HG03520 (cell line): ENCODE data around the gene PTGIS.
"Not testable (repeated sequence)": the region's sequence is repeated elsewhere in the genome, so short reads cannot be mapped to it uniquely, and the experiment has no call there.

ENCODE experiments used
- ATAC-seq: cut with Tn5 transposase; IDR thresholded peaks from one replicate; pipeline ENCODE4 v1.9.1; 2021; ENCODE audit warnings: mild to moderate bottlenecking, moderate library complexity; ENCODE audit not compliant: unreplicated experiment

PTGIS gene

GRCh38 chr20:49579874-49580812 lies 12.2 kb upstream of the PTGIS start:
- ATAC-seq, result no peak

- no peak for ATAC-seq
Observed at GRCh38 chr20:49579195-49579594, 11.3 kb upstream of the PTGIS start.

- no peak for ATAC-seq
Observed at GRCh38 chr20:49578436-49578835, 10.5 kb upstream of the PTGIS start.

DNA sequence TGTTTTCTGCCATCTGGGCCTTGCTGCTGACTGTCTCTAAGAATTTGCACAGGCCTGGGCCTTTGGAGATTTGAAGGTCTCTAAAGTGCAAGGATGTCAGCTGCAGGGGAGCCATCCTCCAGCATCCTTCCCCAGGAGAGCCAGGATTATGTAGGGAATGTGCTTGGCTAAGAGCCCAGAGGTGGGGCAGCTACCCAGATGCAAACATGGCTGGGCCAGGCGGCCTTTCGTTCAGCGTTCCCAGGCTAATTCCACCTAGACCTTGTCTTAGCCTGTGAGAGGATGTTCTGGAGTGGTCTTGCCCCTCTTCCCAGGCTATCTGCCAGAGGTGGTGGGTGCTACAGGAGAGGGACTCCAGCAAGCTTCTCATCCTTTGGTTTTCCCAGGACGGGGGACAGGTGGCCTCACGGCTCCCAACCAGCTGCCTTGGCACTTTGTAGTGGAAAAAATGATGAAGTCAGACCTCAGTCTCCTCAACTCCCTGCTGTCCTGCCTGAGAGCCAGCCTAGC lies 7.7 kb upstream of the PTGIS start:
- no peak for ATAC-seq

- no peak for ATAC-seq
Observed at GRCh38 chr20:49573900-49574416, 6.0 kb upstream of the PTGIS start.

GRCh38 chr20:49572857-49573256 lies 4.9 kb upstream of the PTGIS start:
- no peak for ATAC-seq

DNA sequence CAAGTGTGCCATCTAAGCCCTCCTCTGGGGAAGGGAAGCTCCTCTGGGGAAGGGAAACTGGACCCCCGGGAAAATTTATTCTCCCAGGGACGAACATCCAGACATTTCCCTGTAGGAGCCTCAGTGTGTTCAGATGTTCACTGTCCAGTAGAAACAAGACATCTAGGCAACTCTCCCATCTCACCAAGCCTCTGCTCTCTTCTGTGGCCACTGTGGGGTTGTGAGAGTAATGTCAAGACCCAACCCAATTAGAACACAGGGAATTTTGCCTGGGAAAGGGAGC lies 3.6 kb upstream of the PTGIS start:
- no peak for ATAC-seq

DNA sequence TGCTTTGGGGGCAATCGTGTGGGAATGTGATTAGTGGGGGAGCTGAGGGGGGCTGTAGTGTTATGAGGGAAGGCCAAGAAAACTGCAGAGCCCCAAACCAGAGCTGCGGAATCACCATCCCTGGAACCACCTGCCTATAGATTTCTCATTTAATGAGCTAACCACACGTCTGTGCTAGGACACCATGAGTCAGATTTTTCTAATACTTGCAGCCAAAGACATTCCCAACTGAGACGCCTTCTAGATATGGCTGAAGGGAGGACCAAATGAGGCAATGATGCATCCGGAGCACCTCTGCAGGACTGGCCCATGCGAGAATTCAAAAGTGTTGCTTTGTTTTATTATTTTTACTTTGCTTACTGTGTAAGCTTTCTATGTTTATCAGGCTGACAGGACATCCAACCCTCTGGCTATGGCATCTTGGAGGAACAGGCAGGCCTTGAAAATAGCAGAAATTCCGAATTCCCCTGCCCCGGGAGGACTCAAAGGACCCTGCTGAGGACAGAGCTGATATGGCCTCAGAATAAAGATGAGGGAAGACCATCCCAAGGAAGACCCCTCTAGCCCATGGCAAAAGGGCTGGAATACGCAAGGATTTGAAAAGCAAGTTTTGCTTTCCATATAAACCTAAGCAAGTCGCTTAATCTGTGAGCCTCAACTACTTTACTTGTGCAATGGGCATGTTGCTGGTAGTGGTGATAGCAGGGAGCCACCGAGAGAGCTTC lies 3.1 kb upstream of the PTGIS start:
- no peak for ATAC-seq

DNA sequence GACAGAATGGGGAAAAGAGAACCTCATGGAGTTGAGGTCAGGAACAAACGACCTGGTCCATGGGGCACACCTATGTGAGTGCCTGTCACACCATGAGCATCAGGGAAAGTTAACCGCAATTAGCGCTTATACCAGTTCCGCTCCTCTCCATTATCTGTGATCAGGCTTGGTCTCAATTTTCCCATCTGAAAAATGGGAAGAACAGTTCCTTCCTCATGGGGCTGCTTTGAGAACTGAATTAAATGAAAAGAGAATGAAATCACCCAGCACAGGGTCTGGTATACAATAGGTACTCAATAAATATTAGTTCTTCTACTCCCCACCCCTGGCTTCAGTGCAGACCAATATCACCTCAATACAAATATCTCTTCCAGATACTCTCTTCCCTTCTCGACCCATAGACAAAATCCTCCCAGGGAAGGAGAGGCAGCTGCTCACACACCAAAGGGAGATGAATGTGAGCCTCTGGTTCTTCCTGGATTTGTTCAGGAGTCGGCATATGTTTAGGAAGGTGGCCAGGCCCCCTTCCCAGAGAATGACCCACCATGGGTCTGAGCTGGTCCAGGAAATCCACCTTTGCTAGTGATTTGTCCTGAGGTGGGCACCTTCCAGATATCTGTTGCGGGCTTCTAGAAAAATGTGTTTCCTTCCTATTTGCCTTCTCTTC lies 2.4 kb upstream of the PTGIS start:
- ATAC-seq, result no peak

DNA sequence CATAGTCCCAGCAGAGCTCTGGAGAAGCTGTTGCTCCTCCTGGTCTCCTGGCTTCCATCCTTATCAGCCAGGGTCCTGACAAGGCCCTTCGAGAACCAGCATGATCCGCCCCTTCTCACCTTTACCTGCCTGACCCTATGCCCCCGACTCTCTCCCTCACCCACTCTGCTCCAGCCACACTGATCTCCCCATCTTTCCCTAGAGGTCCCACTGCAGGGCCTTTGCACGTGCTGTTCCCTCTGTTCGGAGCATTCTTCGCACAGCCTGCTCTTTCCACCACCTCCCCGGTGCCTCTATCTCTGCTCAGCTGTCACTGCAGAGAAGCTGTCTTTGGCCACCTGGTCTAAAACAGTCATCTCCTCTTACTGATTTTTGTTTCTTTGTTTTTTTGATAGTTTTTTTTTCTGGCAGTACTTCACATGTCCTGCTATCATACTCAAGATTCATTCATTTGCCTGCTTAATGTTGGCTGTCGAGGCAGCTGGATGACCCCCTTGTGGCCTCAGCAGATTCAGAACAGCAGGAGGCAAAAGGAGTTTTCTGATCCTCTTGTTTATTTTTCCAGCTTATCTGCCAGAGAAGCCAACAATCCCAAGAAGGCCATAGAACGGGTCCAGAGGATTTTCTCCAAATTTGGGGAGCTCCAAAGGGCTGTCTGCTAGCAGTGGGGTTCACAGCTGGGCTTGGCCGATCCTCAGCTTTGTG lies 1.6 kb upstream of the PTGIS start:
- no peak for ATAC-seq

DNA sequence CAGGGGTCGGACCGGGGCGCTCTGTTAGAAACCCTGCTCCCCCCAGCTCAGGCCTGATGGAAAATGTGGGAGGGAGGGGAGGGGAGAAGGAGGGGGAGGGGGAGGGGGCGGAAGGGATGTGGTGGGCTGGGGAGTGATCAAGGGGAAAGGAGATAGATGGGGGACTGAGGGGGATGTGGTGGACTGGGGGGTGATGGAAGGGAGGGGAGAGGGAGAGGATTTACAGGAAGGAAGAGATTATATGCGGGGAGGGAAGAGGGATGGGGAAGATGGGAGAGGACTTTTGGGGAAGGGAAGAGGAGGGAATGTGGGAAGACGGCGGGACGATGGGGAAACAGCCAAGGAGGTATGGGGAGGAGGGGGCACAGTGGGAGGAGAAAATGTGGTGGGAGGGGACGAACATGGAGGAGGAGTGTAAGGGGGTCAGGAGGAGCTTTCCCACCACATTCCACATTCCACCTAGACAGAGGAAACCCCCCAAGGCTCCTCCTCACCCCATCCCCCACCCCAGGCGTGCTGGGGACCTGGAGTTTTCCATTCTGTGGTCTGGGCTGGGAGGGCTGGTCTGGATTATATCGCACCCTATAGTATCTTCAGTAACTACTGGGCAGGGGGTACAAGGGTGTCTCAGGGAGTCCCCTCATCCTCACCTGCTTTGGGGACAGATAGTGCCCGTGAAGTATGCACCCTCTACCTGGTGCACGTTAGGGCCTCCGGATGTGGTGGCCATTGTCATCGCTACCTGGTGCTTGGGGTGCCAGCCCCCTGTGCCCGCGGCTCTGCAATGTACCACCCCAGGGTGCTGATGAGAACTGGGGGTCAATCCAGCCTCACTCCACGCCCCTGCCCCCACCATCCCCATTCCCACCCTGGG lies 578 bp upstream of the PTGIS start:
- ATAC-seq, result no peak

- ATAC-seq, result no peak
Observed at GRCh38 chr20:49566401-49567364, 1.3 kb downstream of the PTGIS start.

DNA sequence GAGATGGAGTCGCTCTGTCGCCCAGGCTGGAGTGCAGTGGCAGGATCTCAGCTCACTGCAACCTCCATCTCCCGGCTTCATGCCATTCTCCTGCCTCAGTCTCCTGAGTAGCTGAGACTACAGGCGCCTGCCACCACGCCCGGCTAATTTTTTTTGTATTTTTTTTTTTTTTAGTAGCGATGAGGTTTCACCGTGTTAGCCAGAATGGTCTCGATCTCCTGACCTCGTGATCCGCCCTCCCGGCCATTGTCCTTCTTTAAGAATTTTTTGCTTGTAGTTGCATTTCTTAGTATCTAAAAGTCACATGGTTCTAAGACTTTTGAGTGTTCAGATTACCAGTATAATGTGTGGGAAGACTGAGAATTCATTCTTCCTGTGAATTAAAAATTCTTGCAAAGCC lies 2.9 kb downstream of the PTGIS start:
- not testable (repeated sequence) for ATAC-seq

- no peak for ATAC-seq
Observed at GRCh38 chr20:49563015-49563980, 4.6 kb downstream of the PTGIS start.

DNA sequence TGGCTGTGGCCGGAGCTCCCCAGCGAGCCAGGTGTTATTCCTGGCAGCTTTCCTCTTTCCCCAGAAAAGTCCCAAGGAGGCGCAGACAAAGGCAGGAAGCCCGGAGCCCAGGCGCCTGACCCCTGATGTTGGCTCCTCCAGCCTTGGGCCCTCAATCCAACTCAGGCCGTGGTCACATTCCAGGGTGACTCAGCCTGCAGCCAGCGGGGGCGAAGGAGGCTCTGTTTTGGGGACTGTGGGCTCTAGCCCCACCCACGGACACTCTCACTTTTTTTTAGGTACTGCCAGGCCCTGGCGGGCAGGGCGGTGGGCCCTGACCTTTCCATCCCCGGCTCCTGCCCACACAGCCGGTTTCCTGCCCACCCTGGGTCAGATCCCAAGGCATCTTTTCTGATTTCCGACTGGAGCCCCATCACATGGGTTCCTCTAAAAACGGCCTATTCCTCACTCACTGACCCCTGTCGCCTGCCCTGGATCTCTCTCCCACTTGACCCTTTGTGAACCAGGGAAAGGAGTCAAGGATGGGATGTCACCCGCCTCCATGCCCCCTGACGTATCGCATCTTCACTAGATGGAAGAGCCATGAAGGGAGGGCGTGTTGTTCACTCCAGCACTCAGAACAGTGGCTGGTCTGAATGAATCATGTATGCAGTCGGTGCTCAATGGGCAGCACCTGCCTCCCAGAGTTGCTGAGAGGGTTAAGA lies 5.5 kb downstream of the PTGIS start:
- ATAC-seq, result no peak

DNA sequence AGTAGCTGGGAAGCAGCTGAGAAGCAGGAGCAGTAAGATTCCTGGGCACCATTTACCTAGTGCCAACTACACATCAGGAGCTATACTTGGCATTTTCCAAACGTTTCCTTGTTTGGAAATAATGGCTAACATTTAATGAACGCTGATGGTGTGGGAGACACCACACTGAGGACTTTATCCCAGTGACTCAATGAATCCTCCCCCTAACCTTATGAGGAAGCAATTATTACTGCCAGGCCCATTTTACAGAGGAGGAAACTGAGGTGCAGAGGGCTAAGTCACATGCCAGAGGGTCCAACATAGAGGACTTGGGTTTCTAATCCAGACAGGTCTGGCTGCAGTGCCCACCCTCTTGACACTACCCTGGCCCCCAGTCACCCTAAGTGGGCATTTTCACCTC lies 6.1 kb downstream of the PTGIS start:
- ATAC-seq, result no peak

DNA sequence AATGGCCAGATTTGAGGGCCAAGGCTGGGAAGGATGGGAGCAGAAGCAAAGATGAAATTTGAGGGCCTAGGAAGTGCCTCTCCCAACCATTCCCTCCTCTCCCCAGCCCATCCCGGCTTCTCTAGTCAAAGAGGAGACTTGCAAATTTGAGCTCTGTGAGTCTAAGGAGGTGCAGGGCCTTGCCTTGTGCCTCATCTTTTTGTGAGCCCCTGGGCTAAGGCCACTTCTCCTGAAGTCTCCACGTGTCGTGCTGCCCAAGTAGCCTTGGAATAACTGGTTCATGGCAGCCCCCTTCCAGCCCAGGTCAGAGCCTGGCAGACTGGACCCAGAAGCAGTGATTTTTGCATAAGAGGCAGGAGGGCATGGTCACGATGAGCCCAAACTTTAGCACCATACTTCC lies 6.7 kb downstream of the PTGIS start:
- no peak for ATAC-seq
